ENCODE data around the gene EHMT2. TPM values are rescaled to one million over a fixed set of nuclear protein-coding genes. Genes with fewer than 3 reads are reported as not detected.

EHMT2 gene
- total and polyA plus RNA-seq, 4 donors, result 7.9 to 21.4 (median 10.6) TPM

- DNase-seq (ENCODE audit: low spot score), result peak; percentile 60
- Histone ChIP-seq H3K9me3 (ENCODE audit: control insufficient read depth in 4 of 4, low read length in 3 of 4) (no peaks in the 10 kb centered on the region), H3K36me3 (ENCODE audit: control insufficient read depth in 4 of 4, insufficient read depth in 3 of 4, low read depth in 1 of 4, low read length in 3 of 4) (peaks cover 2 to 26% (median 10%) of the 10 kb centered on the region in 4 donors), H3K27me3 (ENCODE audit: control insufficient read depth in 4 of 4, insufficient read depth in 4 of 4, low read length in 3 of 4) (no peaks in the 10 kb centered on the region), H3K9ac (ENCODE audit: low read depth in 1 of 2, low read length in 2 of 2) (no peak overlapping the region), H3K4me3 (ENCODE audit: low read depth in 1 of 3, low read length in 3 of 3) (no peak overlapping the region), H3K4me1 (ENCODE audit: control insufficient read depth in 4 of 4, insufficient read depth in 4 of 4, low read length in 3 of 4) (no peaks in the 10 kb centered on the region), H3K27ac (ENCODE audit: low read depth in 1 of 2, low read length in 2 of 2) (no peak overlapping the region)
- 65% methylated on average over 10 of the region's 10 CpGs for WGBS
- no peak for TF ChIP-seq RAD21 (IDR thresholded peaks at IDR 0.05)
- TF ChIP-seq EGR1 (IDR thresholded peaks at IDR 0.05; ENCODE audit: low read depth in 2 of 2), result no peak
- TF ChIP-seq ZBTB33 (IDR thresholded peaks at IDR 0.05), result no peak
- TF ChIP-seq MAX (IDR thresholded peaks at IDR 0.05), result no peak
- no peak for TF ChIP-seq GABPA (IDR thresholded peaks at IDR 0.05 in 1 of 2, conservative IDR thresholded peaks at IDR 0.05 in 1 of 2)
- TF ChIP-seq FOXA2 (IDR thresholded peaks at IDR 0.05), result no peak
- no peak for TF ChIP-seq NR2F2 (IDR thresholded peaks at IDR 0.05)
- TF ChIP-seq CTCF (IDR thresholded peaks at IDR 0.05; ENCODE audit: low read depth, low read length, missing input control), result no peak
- TF ChIP-seq SP1 (IDR thresholded peaks at IDR 0.05), result no peak
- TF ChIP-seq ATF3 (IDR thresholded peaks at IDR 0.05), result no peak
- no peak for TF ChIP-seq HNF4A (conservative IDR thresholded peaks at IDR 0.05)
Measured at GRCh38 chr6:31877651-31878161, 19.8 kb downstream of the EHMT2 start.

- Histone ChIP-seq H3K4me1 (ENCODE audit: control insufficient read depth in 4 of 4, insufficient read depth in 4 of 4, low read length in 3 of 4) (no peaks in the 10 kb centered on the region), H3K27me3 (ENCODE audit: control insufficient read depth in 4 of 4, insufficient read depth in 4 of 4, low read length in 3 of 4) (no peaks in the 10 kb centered on the region), H3K4me3 (ENCODE audit: low read depth in 1 of 3, low read length in 3 of 3) (no peak overlapping the region), H3K9ac (ENCODE audit: low read depth in 1 of 2, low read length in 2 of 2) (no peak overlapping the region), H3K9me3 (ENCODE audit: control insufficient read depth in 4 of 4, low read length in 3 of 4) (no peaks in the 10 kb centered on the region), H3K36me3 (ENCODE audit: control insufficient read depth in 4 of 4, insufficient read depth in 3 of 4, low read depth in 1 of 4, low read length in 3 of 4) (peaks cover 0 to 21% (median 9%) of the 10 kb centered on the region in 4 donors), H3K27ac (ENCODE audit: low read depth in 1 of 2, low read length in 2 of 2) (no peak overlapping the region)
- TF ChIP-seq SP1 (IDR thresholded peaks at IDR 0.05) (no peak), TAF1 (conservative IDR thresholded peaks at IDR 0.05) (no peak), GABPA (IDR thresholded peaks at IDR 0.05 in 1 of 2, conservative IDR thresholded peaks at IDR 0.05 in 1 of 2) (no peak), REST (IDR thresholded peaks at IDR 0.05) (no peak), YY1 (IDR thresholded peaks at IDR 0.05) (no peak), MAX (IDR thresholded peaks at IDR 0.05) (no peak), RAD21 (IDR thresholded peaks at IDR 0.05) (no peak), NR2F2 (IDR thresholded peaks at IDR 0.05) (no peak), FOXA1 (IDR thresholded peaks at IDR 0.05) (no peak), HNF4A (conservative IDR thresholded peaks at IDR 0.05) (no peak), JUND (IDR thresholded peaks at IDR 0.05) (no peak)
- DNase-seq (ENCODE audit: low spot score), result no peak
- WGBS, result 70% methylated on average over 3 of the region's 3 CpGs
Measured at GRCh38 chr6:31877125-31877650, 20.3 kb downstream of the EHMT2 start.

All from liver (tissue), 9 donors.